NT2/D1 (cell line): Measurements from ENCODE around the gene TXNRD1.

Source experiments
- DNase-seq: peaks from one replicate; pipeline ENCODE4 v3.0.0-alpha.2; 2011; ENCODE audit warnings: low read depth, low spot score
- H3K27me3 ChIP-seq: 2 replicates; pipeline ENCODE4 v1.6.0; 2011; ENCODE audit warnings: mild to moderate bottlenecking; ENCODE audit not compliant: insufficient read length, insufficient read depth
- H3K36me3 ChIP-seq: 2 replicates; pipeline ENCODE4 v1.6.1; 2011; ENCODE audit warnings: mild to moderate bottlenecking, low read length, mixed read lengths; ENCODE audit not compliant: insufficient read depth, insufficient read length
- H3K4me1 ChIP-seq: 2 replicates; pipeline ENCODE4 v1.5.1; 2011; ENCODE audit not compliant: insufficient read depth, insufficient read length
- H3K4me3 ChIP-seq: 2 replicates; pipeline ENCODE4 v1.5.1; 2011; ENCODE audit warnings: low read depth; ENCODE audit not compliant: insufficient read length
- H3K9ac ChIP-seq: 2 replicates; pipeline ENCODE4 v1.6.0; 2011; ENCODE audit warnings: low read depth; ENCODE audit not compliant: insufficient read length
- H3K9me3 ChIP-seq: 2 replicates; pipeline ENCODE4 v1.5.1; 2011; ENCODE audit warnings: mild to moderate bottlenecking, low read length; ENCODE audit not compliant: insufficient read depth
- SUZ12 ChIP-seq: IDR thresholded peaks from 2 replicates; pipeline ENCODE4 v1.6.1; 2011; ENCODE audit not compliant: insufficient read length, insufficient read depth; ENCODE audit errors: extremely low read depth
- YY1 ChIP-seq: IDR thresholded peaks from 2 replicates; pipeline ENCODE4 v1.6.1; 2011; ENCODE audit not compliant: insufficient read length, insufficient read depth
- ZNF274 ChIP-seq: IDR thresholded peaks from 2 replicates; pipeline ENCODE4 v1.6.1; 2011; ENCODE audit warnings: mild to moderate bottlenecking, low read depth, low read length

Gene TXNRD1

DNA sequence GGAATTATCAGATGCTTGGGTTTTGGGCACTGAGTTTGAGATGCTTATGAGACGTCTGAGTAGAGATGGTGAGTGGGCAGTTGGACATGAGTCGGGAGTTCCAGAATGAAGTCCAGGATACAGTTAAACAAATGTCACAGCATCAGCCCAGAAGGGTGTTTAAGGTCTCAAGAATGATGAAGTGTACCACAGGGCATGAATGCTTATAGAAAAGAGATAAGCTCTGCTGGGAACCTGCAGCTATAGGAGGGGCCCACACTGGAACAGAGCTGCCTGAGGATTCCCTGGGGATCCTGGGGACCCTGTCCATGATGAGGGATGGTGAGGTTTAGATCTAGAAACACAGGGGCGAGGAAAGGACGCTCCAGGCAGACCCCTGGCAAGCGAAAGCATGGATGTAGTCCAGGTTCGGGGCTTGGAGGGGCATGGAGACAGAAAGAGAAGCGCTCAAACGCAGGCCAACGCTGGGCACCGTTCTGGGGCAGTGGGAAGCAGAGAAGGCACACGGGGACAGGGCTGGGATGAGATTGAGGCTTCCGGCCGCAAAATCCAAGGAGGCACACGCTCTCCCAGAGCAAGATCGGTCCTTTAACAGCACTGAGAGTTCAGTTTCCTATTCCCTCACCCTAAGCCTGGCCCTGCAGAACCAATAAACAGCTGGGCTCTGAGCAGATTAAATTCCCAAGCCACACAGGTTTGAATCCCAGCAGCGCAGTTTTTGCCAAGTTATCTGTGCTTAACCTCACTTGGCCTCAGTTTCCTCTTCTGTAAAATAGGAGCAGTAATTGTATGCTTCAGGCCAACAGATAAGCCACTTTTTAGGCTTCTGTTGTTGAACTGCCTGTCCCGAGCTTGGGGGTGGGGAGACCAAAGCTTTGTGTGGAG is 140.9 kb downstream of the TXNRD1 start:
- TF ChIP-seq ZNF274 (no peak), SUZ12 (no peak), YY1 (no peak)
- Histone ChIP-seq H3K4me1 (peaks cover 7% of the 10 kb centered on the region), H3K9ac (no peak overlapping the region), H3K27me3 (no peaks in the 10 kb centered on the region), H3K4me3 (no peak overlapping the region), H3K36me3 (peaks cover 14% of the 10 kb centered on the region), H3K9me3 (peaks cover 12% of the 10 kb centered on the region; the same call in 1 of the 2 replicates)
- DNase-seq: no peak

DNA sequence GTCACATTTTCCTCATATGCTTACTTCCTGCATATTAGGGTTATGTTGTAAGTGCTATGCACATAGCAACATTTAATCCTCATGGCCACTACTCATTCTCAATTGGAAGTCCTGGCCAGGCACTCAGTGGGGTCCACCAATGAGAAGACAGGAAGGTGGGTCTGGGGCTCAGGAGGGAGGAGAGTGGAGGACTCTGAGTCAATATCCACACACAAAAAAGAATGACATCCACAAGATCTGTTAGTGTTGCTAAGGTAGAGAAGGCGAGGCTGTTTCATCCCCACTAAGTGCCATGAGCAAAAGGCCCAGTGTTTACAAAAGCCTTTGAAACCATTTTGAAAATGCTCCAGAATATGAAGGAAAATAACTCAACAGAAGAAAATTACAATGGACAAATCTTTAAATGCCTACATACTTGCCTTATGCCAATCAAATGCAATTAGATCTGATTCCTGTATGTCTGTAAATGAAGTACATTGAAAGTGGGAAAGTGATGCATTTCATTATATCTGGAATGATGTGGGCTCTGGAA is 141.9 kb downstream of the TXNRD1 start:
- Histone ChIP-seq H3K27me3 (no peaks in the 10 kb centered on the region), H3K36me3 (peaks cover 6% of the 10 kb centered on the region), H3K4me3 (no peak overlapping the region), H3K4me1 (peaks cover 3% of the 10 kb centered on the region), H3K9ac (no peak overlapping the region), H3K9me3 (peaks cover 12% of the 10 kb centered on the region; the same call in 1 of the 2 replicates)
- no peak for DNase-seq
- TF ChIP-seq SUZ12 (no peak), YY1 (no peak)

DNA sequence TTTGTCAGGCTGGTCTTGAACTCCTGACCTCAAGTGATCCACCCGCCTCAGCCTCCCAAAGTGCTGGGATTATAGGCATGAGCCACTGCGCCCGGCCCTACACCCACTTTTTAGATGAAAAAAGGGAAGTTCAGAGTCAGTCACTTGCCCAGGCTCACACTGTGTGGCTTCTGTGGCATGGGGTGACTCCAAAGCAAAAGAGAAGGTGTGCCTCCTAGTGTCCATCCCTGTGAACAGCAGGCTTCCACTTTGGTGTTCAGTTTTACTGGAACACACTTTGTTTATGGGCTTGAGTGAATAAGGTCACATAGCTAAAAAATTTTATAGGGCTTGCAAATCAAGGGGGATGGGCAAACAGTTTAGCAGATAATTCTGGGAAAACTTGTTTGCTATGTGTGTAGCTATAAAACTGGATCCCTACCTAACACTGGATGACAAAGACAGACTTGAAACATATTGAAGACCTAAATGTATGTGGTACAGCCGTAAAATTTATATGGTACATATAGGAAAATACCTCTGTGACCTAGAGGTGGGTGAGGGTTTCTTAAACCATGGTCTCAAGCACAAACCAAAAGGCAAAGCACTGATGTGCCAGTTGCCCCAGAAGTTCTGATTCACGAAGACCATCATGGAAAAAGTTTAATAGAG is 142.9 kb downstream of the TXNRD1 start:
- H3K4me1 ChIP-seq: peaks cover 3% of the 10 kb centered on the region
- no peaks in the 10 kb centered on the region for H3K36me3 ChIP-seq
- TF ChIP-seq ZNF274 (no peak), SUZ12 (no peak), YY1 (no peak)
- H3K27me3 ChIP-seq: no peaks in the 10 kb centered on the region
- peak; percentile 58 for DNase-seq
- no peak overlapping the region for H3K4me3 ChIP-seq
- no peak overlapping the region for H3K9ac ChIP-seq
- peaks cover 12% of the 10 kb centered on the region; the same call in 1 of the 2 replicates for H3K9me3 ChIP-seq

GRCh38 chr12:104359216-104359615 is 143.6 kb downstream of the TXNRD1 start:
- Histone ChIP-seq H3K9ac (no peak overlapping the region), H3K9me3 (peaks cover 12% of the 10 kb centered on the region; the same call in 1 of the 2 replicates), H3K4me3 (no peak overlapping the region), H3K27me3 (no peaks in the 10 kb centered on the region), H3K4me1 (peaks cover 3% of the 10 kb centered on the region), H3K36me3 (no peaks in the 10 kb centered on the region)
- DNase-seq: no peak
- TF ChIP-seq SUZ12 (no peak), YY1 (no peak), ZNF274 (no peak)

GRCh38 chr12:104360157-104360556 is 144.6 kb downstream of the TXNRD1 start:
- Histone ChIP-seq H3K4me1 (peaks cover 3% of the 10 kb centered on the region), H3K9ac (no peak overlapping the region), H3K4me3 (no peak overlapping the region), H3K36me3 (no peaks in the 10 kb centered on the region), H3K9me3 (peaks cover 12% of the 10 kb centered on the region; the same call in 1 of the 2 replicates), H3K27me3 (no peaks in the 10 kb centered on the region)
- no peak for TF ChIP-seq YY1
- DNase-seq: no peak

GRCh38 chr12:104360983-104361707 is 145.6 kb downstream of the TXNRD1 start:
- Histone ChIP-seq H3K4me1 (peaks cover 3% of the 10 kb centered on the region), H3K27me3 (no peaks in the 10 kb centered on the region), H3K9me3 (peaks cover 12% of the 10 kb centered on the region; the same call in 1 of the 2 replicates), H3K4me3 (no peak overlapping the region), H3K36me3 (no peaks in the 10 kb centered on the region), H3K9ac (no peak overlapping the region)
- TF ChIP-seq ZNF274 (no peak), SUZ12 (no peak), YY1 (no peak)
- DNase-seq: no peak

- no peak for TF ChIP-seq ZNF274
- no peak for TF ChIP-seq YY1
- no peak overlapping the region for H3K9ac ChIP-seq
- no peak overlapping the region for H3K4me3 ChIP-seq
- H3K4me1 ChIP-seq: no peaks in the 10 kb centered on the region
- no peaks in the 10 kb centered on the region for H3K27me3 ChIP-seq
- H3K36me3 ChIP-seq: no peaks in the 10 kb centered on the region
- DNase-seq: no peak
- H3K9me3 ChIP-seq: peaks cover 31% of the 10 kb centered on the region
These were observed 150.4 kb downstream of the TXNRD1 start for GRCh38 chr12:104365921-104366410.
